ENCODE results near the gene ARHGAP6.

GRCh38 chrX:11382930-11383329 is 282.8 kb downstream of the ARHGAP6 start:
- TF ChIP-seq EZH2 (IDR thresholded peaks at IDR 0.05) (no peak), POLR2AphosphoS5 (IDR thresholded peaks at IDR 0.05; ENCODE audit: borderline replicate concordance, low read depth, low read length) (no peak)

All from SK-N-MC (cell line).